Measurements from ENCODE around the gene LIMK2. TPM values are rescaled to one million over a fixed set of nuclear protein-coding genes. Genes with fewer than 3 reads are reported as not detected.

LIMK2 gene
- total RNA-seq, 1 experiment from 2014 or later, result 42.5 TPM

DNA sequence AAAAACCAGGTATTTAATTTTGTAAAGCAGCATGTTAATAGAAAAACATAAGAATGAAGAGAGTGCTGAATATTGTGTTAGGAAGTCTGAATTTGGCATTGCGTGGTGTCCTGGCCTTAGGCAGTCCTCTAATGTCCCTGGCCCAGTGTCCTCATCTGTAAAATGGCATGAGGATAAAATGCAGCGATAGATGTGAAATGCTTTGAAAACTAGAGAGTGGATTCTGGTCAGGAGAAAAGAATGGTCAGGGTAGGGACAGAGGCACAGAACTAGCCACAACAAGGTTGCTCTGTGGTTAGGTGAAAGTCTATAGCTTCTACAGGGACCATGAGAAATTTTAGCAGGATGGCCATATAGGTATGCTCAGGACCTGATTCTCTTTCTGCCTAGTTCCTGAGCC lies 33.2 kb upstream of the LIMK2 start:
- peaks cover 7% of the 10 kb centered on the region; the same call in 1 of the 2 replicates for H4K20me1 ChIP-seq (ENCODE audit: insufficient read depth)
- BruUV-seq (replicated peaks), result no TSS peak
- CTCF ChIA-PET, result no interaction called here
- POLR2A ChIA-PET (ENCODE audit: unreplicated experiment), result no interaction called here
- H3K9me2 ChIP-seq (ENCODE audit: insufficient read depth), result no peaks in the 10 kb centered on the region
- H3K4me1 ChIP-seq (replicated peaks; ENCODE audit: insufficient read depth), result peaks cover 21% of the 10 kb centered on the region
- H3K36me3 ChIP-seq (ENCODE audit: low read depth), result peaks cover 10% of the 10 kb centered on the region
- H3K4me3 ChIP-seq, result no peak overlapping the region
- intact Hi-C loops (cut with micrococcal nuclease; ENCODE audit: unreplicated experiment), result no loop called here
- 0 out of 2 replicates have a peak overlapping the region, but pooled peaks have one; percentile 15 for H3K4me2 ChIP-seq
- peaks cover 23% of the 10 kb centered on the region for H3F3A ChIP-seq (ENCODE audit: insufficient read depth, low read depth)
- DNase-seq, result no peak
- no peak overlapping the region for H2AFZ ChIP-seq
- H3K27me3 ChIP-seq (ENCODE audit: insufficient read depth, low read depth), result no peaks in the 10 kb centered on the region
- no peak overlapping the region for H3K27ac ChIP-seq
- no peaks in the 10 kb centered on the region for H3K9me3 ChIP-seq (ENCODE audit: insufficient read depth, low read depth)
- TF ChIP-seq EZH2 (IDR thresholded peaks at IDR 0.05; ENCODE audit: low read depth), result no peak
- TF ChIP-seq, protein P1, sequence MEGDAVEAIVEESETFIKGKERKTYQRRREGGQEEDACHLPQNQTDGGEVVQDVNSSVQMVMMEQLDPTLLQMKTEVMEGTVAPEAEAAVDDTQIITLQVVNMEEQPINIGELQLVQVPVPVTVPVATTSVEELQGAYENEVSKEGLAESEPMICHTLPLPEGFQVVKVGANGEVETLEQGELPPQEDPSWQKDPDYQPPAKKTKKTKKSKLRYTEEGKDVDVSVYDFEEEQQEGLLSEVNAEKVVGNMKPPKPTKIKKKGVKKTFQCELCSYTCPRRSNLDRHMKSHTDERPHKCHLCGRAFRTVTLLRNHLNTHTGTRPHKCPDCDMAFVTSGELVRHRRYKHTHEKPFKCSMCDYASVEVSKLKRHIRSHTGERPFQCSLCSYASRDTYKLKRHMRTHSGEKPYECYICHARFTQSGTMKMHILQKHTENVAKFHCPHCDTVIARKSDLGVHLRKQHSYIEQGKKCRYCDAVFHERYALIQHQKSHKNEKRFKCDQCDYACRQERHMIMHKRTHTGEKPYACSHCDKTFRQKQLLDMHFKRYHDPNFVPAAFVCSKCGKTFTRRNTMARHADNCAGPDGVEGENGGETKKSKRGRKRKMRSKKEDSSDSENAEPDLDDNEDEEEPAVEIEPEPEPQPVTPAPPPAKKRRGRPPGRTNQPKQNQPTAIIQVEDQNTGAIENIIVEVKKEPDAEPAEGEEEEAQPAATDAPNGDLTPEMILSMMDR (conservative IDR thresholded peaks at IDR 0.05), result no peak
- H3K79me2 ChIP-seq (ENCODE audit: low read depth), result peaks cover 43% of the 10 kb centered on the region

DNA sequence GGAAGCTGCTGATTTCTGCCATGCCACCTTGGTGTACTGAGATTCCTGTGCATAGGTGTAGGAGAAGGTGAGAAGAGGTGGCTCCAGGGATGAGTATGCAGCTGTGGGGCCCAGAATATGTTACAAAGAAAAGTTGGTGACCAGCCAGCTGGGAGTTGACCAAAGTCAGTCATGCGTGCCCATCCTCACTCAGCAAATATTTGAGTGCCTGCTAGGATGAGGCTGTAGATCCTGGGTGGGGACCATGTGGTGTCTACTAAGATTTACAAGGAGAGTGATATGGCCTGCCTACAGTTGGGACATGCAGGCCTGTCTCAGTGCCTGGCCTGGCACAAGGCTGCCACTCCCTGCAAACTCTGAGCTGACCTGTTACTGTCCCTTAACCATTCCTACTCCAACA lies 32.8 kb upstream of the LIMK2 start:
- no TSS peak for BruUV-seq (replicated peaks)
- Histone ChIP-seq H3K36me3 (ENCODE audit: low read depth) (peaks cover 10% of the 10 kb centered on the region), H2AFZ (no peak overlapping the region), H3K27me3 (ENCODE audit: insufficient read depth, low read depth) (no peaks in the 10 kb centered on the region), H4K20me1 (ENCODE audit: insufficient read depth) (peaks cover 7% of the 10 kb centered on the region; the same call in 1 of the 2 replicates), H3K9me2 (ENCODE audit: insufficient read depth) (no peaks in the 10 kb centered on the region), H3F3A (ENCODE audit: insufficient read depth, low read depth) (peaks cover 23% of the 10 kb centered on the region), H3K4me1 (replicated peaks; ENCODE audit: insufficient read depth) (peaks cover 17% of the 10 kb centered on the region), H3K4me2 (peak overlapping the region; percentile 26; the same call in 1 of the 2 replicates), H3K4me3 (no peak overlapping the region), H3K9me3 (ENCODE audit: insufficient read depth, low read depth) (no peaks in the 10 kb centered on the region), H3K79me2 (ENCODE audit: low read depth) (peaks cover 39% of the 10 kb centered on the region), H3K27ac (no peak overlapping the region)
- ChIA-PET CTCF (interaction anchor here (0.8 kb wide), 1 partner anchor 20 kb away, joined by 3 read pairs; no protein-coding TSS in a partner anchor), POLR2A (ENCODE audit: unreplicated experiment) (interaction anchor here (0.6 kb wide), 1 partner anchor 63 kb away, joined by 4 read pairs; no protein-coding TSS in a partner anchor)
- no peak for TF ChIP-seq EZH2 (IDR thresholded peaks at IDR 0.05; ENCODE audit: low read depth)
- TF ChIP-seq, protein P1 (conservative IDR thresholded peaks at IDR 0.05), result no peak
- peak; percentile 83 to 93 for DNase-seq
- intact Hi-C loops (cut with micrococcal nuclease; ENCODE audit: unreplicated experiment), result no loop called here

DNA sequence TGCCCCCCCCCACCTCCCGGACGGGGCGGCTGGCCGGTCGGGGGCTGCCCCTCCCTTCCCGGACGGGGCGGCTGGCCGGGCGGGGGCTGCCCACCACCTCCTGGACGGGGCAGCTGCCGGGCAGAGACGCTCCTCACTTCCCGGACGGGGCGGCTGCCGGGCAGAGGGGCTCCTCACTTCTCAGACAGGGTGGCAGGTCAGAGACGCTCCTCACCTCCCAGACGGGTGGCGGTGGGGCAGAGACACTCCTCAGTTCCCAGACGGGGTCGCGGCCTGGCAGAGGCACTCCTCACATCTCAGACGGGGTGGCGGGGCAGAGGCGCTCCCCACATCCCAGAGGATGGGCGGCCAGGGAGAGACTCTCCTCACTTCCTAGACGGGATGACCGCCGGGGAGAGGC lies 28.1 kb upstream of the LIMK2 start:
- intact Hi-C loops (cut with micrococcal nuclease; ENCODE audit: unreplicated experiment), result no loop called here
- Histone ChIP-seq H2AFZ (no peak overlapping the region), H3K4me3 (no peak overlapping the region), H3K4me2 (no peak overlapping the region), H3K36me3 (ENCODE audit: low read depth) (peaks cover 20% of the 10 kb centered on the region), H3F3A (ENCODE audit: insufficient read depth, low read depth) (peaks cover 9% of the 10 kb centered on the region; the same call in 1 of the 2 replicates), H3K9me2 (ENCODE audit: insufficient read depth) (no peaks in the 10 kb centered on the region), H3K79me2 (ENCODE audit: low read depth) (peaks cover 10% of the 10 kb centered on the region), H3K4me1 (replicated peaks; ENCODE audit: insufficient read depth) (peaks cover 11% of the 10 kb centered on the region), H3K27ac (no peak overlapping the region), H4K20me1 (ENCODE audit: insufficient read depth) (0 out of 2 replicates have a peak, but pooled peaks cover 2% of the 10 kb centered on the region), H3K27me3 (ENCODE audit: insufficient read depth, low read depth) (no peaks in the 10 kb centered on the region), H3K9me3 (ENCODE audit: insufficient read depth, low read depth) (no peaks in the 10 kb centered on the region)
- BruUV-seq (replicated peaks), result no TSS peak
- TF ChIP-seq EZH2 (IDR thresholded peaks at IDR 0.05; ENCODE audit: low read depth), result no peak
- CTCF ChIA-PET, result no interaction called here
- POLR2A ChIA-PET (ENCODE audit: unreplicated experiment), result no interaction called here
- no peak for DNase-seq

DNA sequence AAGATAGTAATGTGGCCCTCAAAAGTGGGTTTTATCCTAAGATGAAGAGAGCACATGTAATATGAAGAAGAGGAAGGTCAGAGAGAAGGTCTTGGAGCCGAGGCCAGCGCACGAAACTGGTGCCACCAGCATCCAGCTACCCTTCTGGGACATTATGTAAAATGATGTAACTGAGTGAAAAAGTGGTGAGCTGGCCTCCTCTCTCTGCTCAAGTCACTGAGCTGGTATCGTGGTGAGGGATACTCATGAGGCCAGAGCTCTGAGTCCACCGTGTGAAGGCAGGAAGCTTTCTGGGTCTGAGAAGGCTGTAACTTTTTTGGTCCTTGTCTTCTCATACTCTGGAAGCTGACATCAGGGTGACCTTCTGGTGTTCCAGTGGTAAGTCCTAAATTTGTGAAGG lies 27.0 kb upstream of the LIMK2 start:
- no peak for TF ChIP-seq EZH2 (IDR thresholded peaks at IDR 0.05; ENCODE audit: low read depth)
- TF ChIP-seq, protein P1 (conservative IDR thresholded peaks at IDR 0.05), result no peak
- H3F3A ChIP-seq (ENCODE audit: insufficient read depth, low read depth), result peaks cover 4% of the 10 kb centered on the region; the same call in 1 of the 2 replicates
- BruUV-seq (replicated peaks), result no TSS peak
- no peaks in the 10 kb centered on the region for H3K27me3 ChIP-seq (ENCODE audit: insufficient read depth, low read depth)
- H3K79me2 ChIP-seq (ENCODE audit: low read depth), result peaks cover 5% of the 10 kb centered on the region
- intact Hi-C loops (cut with micrococcal nuclease; ENCODE audit: unreplicated experiment), result no loop called here
- H3K9me3 ChIP-seq (ENCODE audit: insufficient read depth, low read depth), result no peaks in the 10 kb centered on the region
- CTCF ChIA-PET, result no interaction called here
- POLR2A ChIA-PET (ENCODE audit: unreplicated experiment), result no interaction called here
- H3K27ac ChIP-seq, result no peak overlapping the region
- H3K4me1 ChIP-seq (replicated peaks; ENCODE audit: insufficient read depth), result 0 out of 2 replicates have a peak, but pooled peaks cover 2% of the 10 kb centered on the region
- H3K4me2 ChIP-seq, result no peak overlapping the region
- peaks cover 20% of the 10 kb centered on the region for H3K36me3 ChIP-seq (ENCODE audit: low read depth)
- no peaks in the 10 kb centered on the region for H4K20me1 ChIP-seq (ENCODE audit: insufficient read depth)
- H3K4me3 ChIP-seq, result no peak overlapping the region
- DNase-seq, result no peak
- H2AFZ ChIP-seq, result no peak overlapping the region
- H3K9me2 ChIP-seq (ENCODE audit: insufficient read depth), result no peaks in the 10 kb centered on the region
